HepG2 (cell line): ENCODE measurements around the gene UGGT1. TPM values are rescaled to one million over a fixed set of nuclear protein-coding genes. Genes with fewer than 3 reads are reported as not detected.

Experiments
- ELF3 ChIP-seq: IDR thresholded peaks from 2 replicates; pipeline ENCODE4 v1.6.1; 2016; ENCODE audit warnings: missing genetic modification reagents, missing compliant biosample characterization
- GMEB1 ChIP-seq: sonication (generic); formaldehyde crosslinking; IDR thresholded peaks from 2 replicates; pipeline ENCODE4 v1.5.1; 2020; ENCODE audit warnings: missing genetic modification reagents, mild to moderate bottlenecking, borderline replicate concordance
- HIVEP1 ChIP-seq: sonication (generic); formaldehyde crosslinking; IDR thresholded peaks from 2 replicates; pipeline ENCODE4 v1.4.0; 2020; ENCODE audit warnings: mild to moderate bottlenecking, missing genetic modification reagents
- MEIS2 ChIP-seq: sonication (generic); formaldehyde crosslinking; IDR thresholded peaks from 2 replicates; pipeline ENCODE4 v1.9.0; 2021; ENCODE audit warnings: mild to moderate bottlenecking, missing genetic modification reagents
- NRL ChIP-seq: sonication (generic); formaldehyde crosslinking; IDR thresholded peaks from 2 replicates; pipeline ENCODE4 v1.5.0; 2020; ENCODE audit warnings: missing genetic modification reagents, mild to moderate bottlenecking, moderate library complexity, borderline replicate concordance
- POGK ChIP-seq: sonication (generic); formaldehyde crosslinking; conservative IDR thresholded peaks from 2 replicates; pipeline ENCODE4 v1.8.0; 2022; ENCODE audit warnings: mild to moderate bottlenecking, moderate library complexity, missing genetic modification reagents
- RNF219 ChIP-seq: sonication (generic); formaldehyde crosslinking; IDR thresholded peaks from 2 replicates; pipeline ENCODE4 v1.5.0; 2020; ENCODE audit warnings: mild to moderate bottlenecking, missing genetic modification reagents
- SMARCC2 ChIP-seq: fragments of 450-650 bp; IDR thresholded peaks from 2 replicates; pipeline ENCODE4 v1.6.1; 2017; ENCODE audit warnings: antibody characterized with exemption, mild to moderate bottlenecking
- SMC3 ChIP-seq: IDR thresholded peaks from 2 replicates; pipeline ENCODE4 v1.6.1; 2011; ENCODE audit warnings: low read length, improper control_type of control experiment
- SNAPC4 ChIP-seq: sonication (generic); formaldehyde crosslinking; IDR thresholded peaks from 2 replicates; pipeline ENCODE4 v1.4.0; 2020; ENCODE audit warnings: mild to moderate bottlenecking, missing genetic modification reagents
- U2AF1 ChIP-seq: fragments of 200-400 bp; formaldehyde crosslinking; optimal IDR thresholded peaks from 2 replicates; pipeline ENCODE3; 2017; ENCODE audit warnings: mild to moderate bottlenecking, low read depth, low read length
- ZNF276 ChIP-seq: sonication (generic); formaldehyde crosslinking; IDR thresholded peaks from 2 replicates; pipeline ENCODE4 v1.4.0; 2020; ENCODE audit warnings: mild to moderate bottlenecking, low read depth, missing genetic modification reagents
- ZNF441 ChIP-seq: sonication (generic); formaldehyde crosslinking; IDR thresholded peaks from 2 replicates; pipeline ENCODE4 v1.7.0; 2021; ENCODE audit warnings: missing genetic modification reagents, borderline replicate concordance
- ZNF530 ChIP-seq: sonication (generic); formaldehyde crosslinking; IDR thresholded peaks from 2 replicates; pipeline ENCODE4 v1.5.0; 2020; ENCODE audit warnings: low read depth, mild to moderate bottlenecking, missing genetic modification reagents
- ZNF616 ChIP-seq: sonication (generic); formaldehyde crosslinking; IDR thresholded peaks from 2 replicates; pipeline ENCODE4 v1.5.0; 2020; ENCODE audit warnings: low read depth, mild to moderate bottlenecking, missing genetic modification reagents
- ZNF746 ChIP-seq: sonication (generic); formaldehyde crosslinking; IDR thresholded peaks from 2 replicates; pipeline ENCODE4 v1.8.0; 2022; ENCODE audit warnings: mild to moderate bottlenecking, missing genetic modification reagents
- polyA plus RNA-seq, 8 experiments: library from polyadenylated mRNA; depleted of rRNA in 3 of 8; stranded (reverse) in 7 of 8; unstranded in 1 of 8; fragments of >200 nt; fragmentation: Illumina TruSeq in 4 of 8; extraction: Trizol in 4 of 8; gene quantifications; 2 replicates each; pipeline versions ENCODE4 v1.2.1 to v1.2.3, GENCODE V29; 2011 to 2016; ENCODE audit warnings: low read depth in 4 of 8, missing spikeins in 1 of 8, mixed read lengths in 1 of 8; ENCODE audit not compliant: insufficient read depth in 1 of 8
- total RNA-seq, 5 experiments: library from RNA; depleted of rRNA; stranded (reverse); fragments of >200 nt; fragmentation: Illumina TruSeq; extraction: Trizol; gene quantifications; 2 replicates each; pipeline ENCODE4 v1.2.3, GENCODE V29; 2016; ENCODE audit warnings: low read depth in 1 of 5

Gene UGGT1
- total and polyA plus RNA-seq, 2 of the 13 experiments (the other 11 are each of a cell fraction or from before 2014, with no cell fraction given): 35.8 to 83.2 TPM

- peak; percentile 87 for TF ChIP-seq SNAPC4 (CRISPR knock-in tag)
- TF ChIP-seq ZNF276 (CRISPR knock-in tag): 0 out of 2 replicates have a peak, but pooled peaks have one; percentile 30
- peak; percentile 45 for TF ChIP-seq U2AF1
- TF ChIP-seq GMEB1: peak; percentile 90
- peak; percentile 98 for TF ChIP-seq NRL (CRISPR knock-in tag)
- peak; percentile 91 for TF ChIP-seq HIVEP1 (CRISPR knock-in tag)
- TF ChIP-seq RNF219 (CRISPR knock-in tag): no peak
- TF ChIP-seq SMARCC2: no peak
- peak; percentile 69 for TF ChIP-seq ZNF441 (CRISPR knock-in tag)
- TF ChIP-seq ELF3 (CRISPR knock-in tag): peak; percentile 100
- TF ChIP-seq POGK (CRISPR knock-in tag): peak; percentile 99
- peak; percentile 72 for TF ChIP-seq ZNF746
- peak; percentile 15; the same call in 1 of the 2 replicates for TF ChIP-seq SMC3
- TF ChIP-seq MEIS2 (CRISPR knock-in tag): peak; percentile 84
- TF ChIP-seq ZNF530 (CRISPR knock-in tag): no peak
- TF ChIP-seq ZNF616: peak; percentile 93
Measured at GRCh38 chr2:128090945-128091725, at the start of gene UGGT1 (continued).
